HEK293T (cell line): ENCODE measurements around the gene ATG2B.

Experiments
- CTCF ChIA-PET: fragments of 350-600 bp; formaldehyde crosslinking; extraction: SDS; loops from one replicate; lab custom pipeline; 2021; ENCODE audit warnings: antibody characterized with exemption, inconsistent platforms; lab: Yijun Ruan, JAX
- POLR2A ChIA-PET: fragments of 350-600 bp; formaldehyde crosslinking; extraction: SDS; loops from one replicate; lab custom pipeline; 2020; ENCODE audit warnings: antibody characterized with exemption, inconsistent platforms; lab: Yijun Ruan, JAX
- DNase-seq: peaks from one replicate; pipeline ENCODE4 v3.0.0; 2012; ENCODE audit warnings: mixed read lengths; ENCODE audit errors: extremely low spot score
- ARNT ChIP-seq: fragments of 450-650 bp; IDR thresholded peaks from 2 replicates; pipeline ENCODE4 v1.6.1; 2017; ENCODE audit warnings: mild to moderate bottlenecking
- BHLHE40 ChIP-seq: fragments of 450-650 bp; IDR thresholded peaks from 2 replicates; pipeline ENCODE4 v1.6.1; 2016; ENCODE audit warnings: mild to moderate bottlenecking, moderate library complexity, borderline replicate concordance
- CTBP1 ChIP-seq: fragments of 450-650 bp; IDR thresholded peaks from 2 replicates; pipeline ENCODE4 v1.6.1; 2016; ENCODE audit warnings: borderline replicate concordance
- ELF4 ChIP-seq: fragments of 450-650 bp; IDR thresholded peaks from 2 replicates; pipeline ENCODE4 v1.6.1; 2017; ENCODE audit warnings: antibody characterized with exemption
- FOXA1 ChIP-seq: fragments of 450-650 bp; IDR thresholded peaks from 2 replicates; pipeline ENCODE4 v1.6.1; 2016; ENCODE audit warnings: mild to moderate bottlenecking
- FOXK2 ChIP-seq: fragments of 450-650 bp; IDR thresholded peaks from 2 replicates; pipeline ENCODE4 v1.6.1; 2016; ENCODE audit warnings: mild to moderate bottlenecking
- FOXM1 ChIP-seq: fragments of 450-650 bp; IDR thresholded peaks from 2 replicates; pipeline ENCODE4 v1.6.1; 2017; ENCODE audit warnings: mild to moderate bottlenecking, borderline replicate concordance
- HDGF ChIP-seq: fragments of 450-650 bp; IDR thresholded peaks from 2 replicates; pipeline ENCODE4 v1.6.1; 2017; ENCODE audit warnings: antibody characterized with exemption, borderline replicate concordance
- L3MBTL2 ChIP-seq: fragments of 450-650 bp; conservative IDR thresholded peaks from 2 replicates; pipeline ENCODE4 v1.6.1; 2016; ENCODE audit warnings: mild to moderate bottlenecking
- LEF1 ChIP-seq: fragments of 450-650 bp; IDR thresholded peaks from 2 replicates; pipeline ENCODE4 v1.6.1; 2017; ENCODE audit warnings: mild to moderate bottlenecking, borderline replicate concordance
- NFRKB ChIP-seq: fragments of 450-650 bp; IDR thresholded peaks from 2 replicates; pipeline ENCODE4 v1.6.1; 2016; ENCODE audit warnings: mild to moderate bottlenecking, moderate library complexity
- SP1 ChIP-seq: fragments of 450-650 bp; IDR thresholded peaks from 2 replicates; pipeline ENCODE4 v1.6.1; 2017
- SUZ12 ChIP-seq: fragments of 450-650 bp; IDR thresholded peaks from 2 replicates; pipeline ENCODE4 v1.6.1; 2016; ENCODE audit warnings: mild to moderate bottlenecking
- TARDBP ChIP-seq: fragments of 450-650 bp; IDR thresholded peaks from 2 replicates; pipeline ENCODE4 v1.6.1; 2016
- ZNF384 ChIP-seq: fragments of 450-650 bp; IDR thresholded peaks from 2 replicates; pipeline ENCODE4 v1.6.1; 2016
- TF ChIP-seq, protein P1 (sequence below): fragments of 450-650 bp; IDR thresholded peaks from 2 replicates; pipeline ENCODE4 v1.6.1; 2016

The ATG2B gene

DNA sequence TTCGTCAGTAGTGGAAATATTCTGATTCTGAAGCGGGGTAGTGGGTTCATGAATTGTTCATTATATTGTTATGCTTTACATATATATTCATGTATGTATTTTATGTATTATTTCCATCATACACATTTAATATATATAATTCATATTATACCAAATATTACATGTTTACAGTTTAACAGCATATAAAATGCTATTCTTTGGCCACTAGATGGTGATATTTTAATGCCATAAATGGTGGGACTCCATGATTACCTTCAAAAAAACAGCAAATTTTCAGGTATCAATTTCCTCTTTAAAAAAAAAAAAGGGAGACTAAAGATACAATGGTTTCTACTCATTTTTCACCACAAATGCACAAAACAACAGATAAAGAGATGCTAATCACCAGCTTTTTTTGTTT is 66.1 kb downstream of the ATG2B start:
- TF ChIP-seq BHLHE40 (no peak), SUZ12 (no peak), CTBP1 (no peak), NFRKB (no peak), ZNF384 (peak; percentile 66)
- ChIA-PET POLR2A (no interaction called here), CTCF (interaction anchor here (0.6 to 0.7 kb wide), 3 partner anchors 12 to 711 kb away, joined by 3 to 8 read pairs (median 4); no protein-coding TSS in a partner anchor)
- no peak for DNase-seq

DNA sequence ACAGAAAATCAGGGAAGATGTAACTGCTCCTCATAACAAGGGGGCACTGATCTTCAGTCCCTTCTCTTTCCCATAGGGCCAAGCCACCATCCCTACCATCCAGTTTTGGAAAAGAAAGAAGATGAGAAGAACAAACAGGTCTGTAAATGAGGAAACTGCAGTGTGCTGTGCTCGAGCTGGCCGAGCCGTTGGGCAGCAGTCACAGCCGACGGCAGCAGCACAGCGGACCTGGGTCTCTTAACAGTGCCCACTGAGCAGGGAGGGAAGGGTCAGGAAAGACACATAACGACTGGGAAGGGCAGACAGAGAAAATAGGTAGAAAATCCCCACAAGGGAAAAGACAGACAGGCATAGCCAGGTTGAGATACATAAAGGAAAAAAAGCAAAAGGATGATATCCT is 68.9 kb downstream of the ATG2B start:
- POLR2A ChIA-PET = no interaction called here
- DNase-seq = no peak
- CTCF ChIA-PET = no interaction called here
- no peak for TF ChIP-seq SP1
- no peak for TF ChIP-seq ZNF384
- no peak for TF ChIP-seq FOXA1
- TF ChIP-seq L3MBTL2 = no peak
- TF ChIP-seq HDGF = no peak
- TF ChIP-seq LEF1 = no peak
- TF ChIP-seq CTBP1 = no peak
- TF ChIP-seq ARNT = no peak
- TF ChIP-seq FOXM1 = no peak
- TF ChIP-seq ELF4 = no peak
- TF ChIP-seq BHLHE40 = no peak
- TF ChIP-seq NFRKB = no peak
- no peak for TF ChIP-seq TARDBP
- TF ChIP-seq SUZ12 = no peak
- TF ChIP-seq, protein P1, sequence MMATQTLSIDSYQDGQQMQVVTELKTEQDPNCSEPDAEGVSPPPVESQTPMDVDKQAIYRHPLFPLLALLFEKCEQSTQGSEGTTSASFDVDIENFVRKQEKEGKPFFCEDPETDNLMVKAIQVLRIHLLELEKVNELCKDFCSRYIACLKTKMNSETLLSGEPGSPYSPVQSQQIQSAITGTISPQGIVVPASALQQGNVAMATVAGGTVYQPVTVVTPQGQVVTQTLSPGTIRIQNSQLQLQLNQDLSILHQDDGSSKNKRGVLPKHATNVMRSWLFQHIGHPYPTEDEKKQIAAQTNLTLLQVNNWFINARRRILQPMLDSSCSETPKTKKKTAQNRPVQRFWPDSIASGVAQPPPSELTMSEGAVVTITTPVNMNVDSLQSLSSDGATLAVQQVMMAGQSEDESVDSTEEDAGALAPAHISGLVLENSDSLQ = no peak
- TF ChIP-seq FOXK2 = no peak

DNA sequence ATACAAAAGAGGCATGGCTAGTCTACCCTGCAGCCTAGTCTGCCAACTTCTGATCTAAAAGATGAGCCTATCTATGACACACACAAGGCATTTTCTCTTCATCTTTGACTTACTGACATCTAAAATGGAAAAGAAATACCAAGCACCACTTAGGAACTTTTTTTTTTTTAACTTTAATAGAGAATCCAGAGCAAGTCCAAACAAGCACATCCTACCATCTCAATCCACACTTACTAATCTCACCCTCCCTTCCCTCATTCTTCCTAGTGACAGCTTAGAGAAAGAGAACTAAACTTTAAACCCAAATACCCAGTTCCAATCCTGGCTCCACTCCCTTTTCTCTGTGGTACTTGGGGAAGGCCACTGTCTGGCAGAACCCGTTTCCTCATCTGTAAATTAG is 75.3 kb downstream of the ATG2B start:
- DNase-seq = no peak
- POLR2A ChIA-PET = no interaction called here
- CTCF ChIA-PET = interaction anchor here (0.9 kb wide), 1 partner anchor 13 kb away, joined by 3 read pairs; no protein-coding TSS in a partner anchor
- TF ChIP-seq SP1 = no peak
- no peak for TF ChIP-seq HDGF
- no peak for TF ChIP-seq FOXK2

DNA sequence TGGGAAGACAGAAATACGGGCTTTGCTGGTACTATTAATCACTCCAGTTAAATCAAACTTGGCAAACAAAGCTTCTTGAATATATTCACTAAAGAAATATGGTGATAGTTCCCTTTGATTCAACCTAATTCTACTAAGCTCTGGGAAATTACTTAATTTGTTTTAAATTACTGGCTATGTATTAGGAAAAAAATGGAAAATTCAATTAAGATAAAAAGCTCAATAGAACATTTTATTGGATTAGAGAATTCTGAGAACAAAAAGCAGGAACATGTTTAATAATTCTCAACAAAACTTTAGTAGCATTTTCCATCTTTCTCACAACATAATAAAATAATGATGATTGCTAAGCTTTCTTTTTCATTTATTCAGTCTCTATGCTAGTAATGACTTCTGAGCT is 76.9 kb downstream of the ATG2B start:
- DNase-seq = no peak
- CTCF ChIA-PET = interaction anchor here (1.0 kb wide), 1 partner anchor 14 kb away, joined by 3 read pairs; no protein-coding TSS in a partner anchor
- POLR2A ChIA-PET = no interaction called here
- TF ChIP-seq SP1 (no peak), FOXK2 (no peak), LEF1 (no peak), TARDBP (no peak), BHLHE40 (no peak), HDGF (no peak), NFRKB (no peak), FOXA1 (no peak), CTBP1 (no peak)
- TF ChIP-seq, protein P1 = no peak

DNA sequence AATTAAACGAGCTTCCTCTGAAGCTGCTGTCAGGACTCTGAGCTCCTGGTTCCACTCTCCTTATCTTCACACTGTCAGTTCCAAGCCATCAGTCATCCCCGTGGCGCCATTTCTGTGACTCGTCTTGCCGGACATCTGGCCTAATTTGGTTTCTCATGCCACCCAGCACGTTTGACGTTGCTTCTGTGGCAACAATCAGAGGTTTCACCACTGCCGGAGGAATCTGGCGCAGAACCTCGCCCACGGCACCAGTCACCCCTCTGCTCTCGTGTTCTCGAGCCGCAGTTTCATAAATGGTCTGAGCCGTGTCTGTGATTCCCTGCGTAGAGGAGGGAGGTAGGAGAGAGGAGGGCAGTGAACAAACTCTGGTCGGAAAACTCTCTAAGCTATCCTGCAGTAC is 77.5 kb downstream of the ATG2B start:
- no peak for DNase-seq
- TF ChIP-seq CTBP1 (no peak), SP1 (no peak), SUZ12 (no peak), FOXA1 (no peak), L3MBTL2 (no peak), ELF4 (no peak), FOXK2 (no peak), LEF1 (no peak), NFRKB (no peak)
- TF ChIP-seq, protein P1 = no peak
- ChIA-PET POLR2A (no interaction called here), CTCF (interaction anchor here (0.8 to 1.0 kb wide), 2 partner anchors 10 to 13 kb away, joined by 3 read pairs; no protein-coding TSS in a partner anchor)

DNA sequence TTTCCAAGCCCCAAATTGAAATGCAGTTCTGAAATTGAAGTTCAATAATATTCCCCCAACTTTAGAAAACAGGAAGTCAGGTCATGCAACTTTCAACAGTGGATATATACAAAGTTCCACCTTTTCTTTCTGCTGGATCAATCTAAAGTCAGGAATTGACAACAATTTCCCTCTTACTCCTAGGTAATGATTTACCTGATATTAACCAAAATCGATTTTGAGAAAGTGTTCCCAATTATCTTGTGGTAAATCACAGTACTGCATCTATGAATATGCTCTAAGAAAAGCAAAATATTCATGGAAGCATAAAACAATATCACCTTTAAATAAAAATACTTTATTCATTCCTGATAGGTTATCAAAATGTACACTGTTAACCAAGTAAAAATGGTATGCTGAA is 78.7 kb downstream of the ATG2B start:
- TF ChIP-seq ZNF384 (no peak), CTBP1 (no peak), FOXA1 (no peak), ARNT (no peak), FOXK2 (no peak)
- ChIA-PET POLR2A (no interaction called here), CTCF (no interaction called here)
- no peak for DNase-seq

DNA sequence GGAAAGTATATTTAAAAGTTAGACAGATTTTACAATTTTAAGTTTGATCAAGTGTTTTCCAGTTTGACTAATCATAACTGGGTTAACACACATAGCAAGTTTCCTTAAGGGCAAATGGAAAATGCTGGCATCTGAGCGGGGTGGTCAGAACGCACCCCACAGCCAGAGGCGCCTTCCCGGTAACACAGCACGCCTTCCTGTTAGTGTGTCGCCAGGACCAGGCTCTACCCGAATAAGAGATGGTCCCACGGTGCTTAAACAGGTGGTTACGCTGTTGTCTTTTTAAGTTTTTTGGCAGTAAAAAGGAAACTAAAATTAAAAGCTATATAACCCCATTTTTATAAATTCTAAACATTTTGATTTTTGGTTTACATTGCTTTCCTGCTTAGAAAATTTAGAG is 79.1 kb downstream of the ATG2B start:
- TF ChIP-seq FOXK2 (no peak), HDGF (no peak), SP1 (no peak), ZNF384 (no peak), L3MBTL2 (no peak)
- ChIA-PET POLR2A (no interaction called here), CTCF (no interaction called here)
- no peak for DNase-seq
